HepG2 (cell line): ENCODE data around the gene DICER1. TPM values are rescaled to one million over a fixed set of nuclear protein-coding genes. Genes with fewer than 3 reads are reported as not detected.

Experiments
- ATAC-seq: fragments of 200-7000 bp; cut with Tn5 transposase; 3 replicates; pipeline ENCODE4 v1.9.1; 2020; ENCODE audit warnings: mild to moderate bottlenecking, moderate library complexity
- BruUV-seq: library from RNA; stranded (reverse); fragments of 400-500 nt; replicated peaks from 2 replicates; lab custom pipeline; 2021; lab: Mats Ljungman, UMichigan
- CTCF ChIA-PET: fragments of 300-600 bp; formaldehyde crosslinking; extraction: SDS; loops from one replicate; lab custom pipeline; 2021; ENCODE audit warnings: low total read pairs, inconsistent platforms, low intra/inter-chr PET ratio; lab: Yijun Ruan, JAX
- POLR2A ChIA-PET: fragments of 350-600 bp; sonication (Branson Sonifier 250); formaldehyde crosslinking; loops from one replicate; lab custom pipeline; 2020; ENCODE audit warnings: antibody characterized with exemption, inconsistent platforms; lab: Yijun Ruan, JAX
- DNase-seq: peaks from one replicate; pipeline ENCODE4 v3.0.0-alpha.2; 2015; ENCODE audit warnings: low spot score
- FAIRE-seq: peaks from 3 replicates; lab custom pipeline; 2011; peaks lifted over from hg19 to GRCh38; lab: Jason Lieb, UNC
- H2AFZ ChIP-seq: one replicate; pipeline ENCODE4 v1.6.1; 2011; ENCODE audit warnings: low read length, inconsistent platforms
- H3K27ac ChIP-seq: fragments of 300-600 bp; 3 replicates; pipeline ENCODE4 v1.8.0; 2011; ENCODE audit warnings: mixed run types, mild to moderate bottlenecking, mixed read lengths, low read length, inconsistent platforms; ENCODE audit not compliant: insufficient read depth; ENCODE audit errors: extremely low read length
- H3K27me3 ChIP-seq, 2 experiments: fragments of 200-600 bp in 1 of 2; 2 replicates in 1 of 2; 3 replicates in 1 of 2; pipeline versions ENCODE4 v1.6.0 to v1.8.0; 2011; ENCODE audit warnings: low read length in 2 of 2, mild to moderate bottlenecking in 2 of 2, moderate library complexity in 2 of 2, inconsistent platforms in 1 of 2; ENCODE audit not compliant: insufficient read depth in 2 of 2, control insufficient read depth in 1 of 2
- H3K36me3 ChIP-seq, 2 experiments: fragments of 200-600 bp in 1 of 2; replicated peaks in 1 of 2; 2 replicates in 1 of 2; 3 replicates in 1 of 2; pipeline versions ENCODE4 v1.5.1 to v1.8.0; 2011; ENCODE audit warnings: low read length in 2 of 2, inconsistent platforms in 1 of 2; ENCODE audit not compliant: insufficient read depth in 2 of 2, control insufficient read depth in 1 of 2
- H3K4me1 ChIP-seq: 2 replicates; pipeline ENCODE4 v1.5.1; 2012; ENCODE audit warnings: low read length, inconsistent platforms; ENCODE audit not compliant: insufficient read depth
- H3K4me2 ChIP-seq: 2 replicates; pipeline ENCODE4 v1.6.0; 2011; ENCODE audit warnings: low read depth, low read length, inconsistent platforms
- H3K4me3 ChIP-seq, 3 experiments: fragments of 200-600 bp in 1 of 3; sonication (generic), shearing (Covaris generic) in 1 of 3; replicated peaks in 1 of 3; 2 replicates each; pipeline ENCODE4 v1.5.1; 2011 to 2016; ENCODE audit warnings: low read length in 3 of 3, inconsistent platforms in 2 of 3, low read depth in 2 of 3, mild to moderate bottlenecking in 2 of 3, control low read depth in 1 of 3, mixed read lengths in 1 of 3; ENCODE audit not compliant: insufficient read depth in 1 of 3
- H3K79me2 ChIP-seq: one replicate; pipeline ENCODE4 v1.6.1; 2011; ENCODE audit warnings: low read length, inconsistent platforms; ENCODE audit not compliant: insufficient read depth
- H3K9ac ChIP-seq: 2 replicates; pipeline ENCODE4 v1.6.0; 2011; ENCODE audit warnings: mild to moderate bottlenecking, low read depth, low read length, inconsistent platforms; ENCODE audit not compliant: insufficient read depth
- H3K9me3 ChIP-seq: 2 replicates; pipeline ENCODE4 v1.5.1; 2012; ENCODE audit warnings: mild to moderate bottlenecking, low read length
- H4K20me1 ChIP-seq: 2 replicates; pipeline ENCODE4 v1.6.0; 2011; ENCODE audit warnings: inconsistent platforms, mild to moderate bottlenecking, low read length, moderate library complexity; ENCODE audit not compliant: insufficient read depth
- FLYWCH1 ChIP-seq: sonication (generic); formaldehyde crosslinking; IDR thresholded peaks from 2 replicates; pipeline ENCODE4 v1.8.1; 2023; ENCODE audit warnings: mild to moderate bottlenecking, missing genetic modification reagents
- FOXM1 ChIP-seq: sonication (generic); formaldehyde crosslinking; IDR thresholded peaks from 2 replicates; pipeline ENCODE4 v1.5.0; 2020; ENCODE audit warnings: missing genetic modification reagents
- GATAD1 ChIP-seq: IDR thresholded peaks from 2 replicates; pipeline ENCODE4 v1.6.1; 2016; ENCODE audit warnings: missing genetic modification reagents, missing compliant biosample characterization
- GLI4 ChIP-seq: sonication (generic); formaldehyde crosslinking; IDR thresholded peaks from 2 replicates; pipeline ENCODE4 v1.5.1; 2020; ENCODE audit warnings: missing genetic modification reagents, mild to moderate bottlenecking, moderate library complexity, borderline replicate concordance
- KLF12 ChIP-seq: sonication (generic); formaldehyde crosslinking; IDR thresholded peaks from 2 replicates; pipeline ENCODE4 v1.4.0; 2020; ENCODE audit warnings: missing genetic modification reagents, borderline replicate concordance
- MAFG ChIP-seq: sonication (generic); formaldehyde crosslinking; IDR thresholded peaks from 2 replicates; pipeline ENCODE4 v1.5.1; 2020; ENCODE audit warnings: mild to moderate bottlenecking, missing genetic modification reagents
- MED8 ChIP-seq: sonication (generic); formaldehyde crosslinking; IDR thresholded peaks from 2 replicates; pipeline ENCODE4 v1.8.1; 2023; ENCODE audit warnings: mild to moderate bottlenecking, missing genetic modification reagents; ENCODE audit not compliant: insufficient replicate concordance
- REST ChIP-seq, 2 experiments: IDR thresholded peaks; 2 replicates each; pipeline ENCODE4 v1.6.1; 2011 to 2012; ENCODE audit warnings: low read length in 2 of 2, borderline replicate concordance in 1 of 2, low read depth in 1 of 2, mild to moderate bottlenecking in 1 of 2, moderate library complexity in 1 of 2
- RFXAP ChIP-seq: sonication (generic); formaldehyde crosslinking; IDR thresholded peaks from 2 replicates; pipeline ENCODE4 v1.4.0; 2020; ENCODE audit warnings: missing genetic modification reagents, borderline replicate concordance
- TEF ChIP-seq: sonication (generic); formaldehyde crosslinking; IDR thresholded peaks from 2 replicates; pipeline ENCODE4 v1.5.0; 2020; ENCODE audit warnings: missing genetic modification reagents
- THAP9 ChIP-seq: sonication (generic); formaldehyde crosslinking; IDR thresholded peaks from 2 replicates; pipeline ENCODE4; 2020; ENCODE audit warnings: missing genetic modification reagents, mild to moderate bottlenecking, borderline replicate concordance
- YY1 ChIP-seq: IDR thresholded peaks from 2 replicates; pipeline ENCODE4 v1.6.1; 2011; ENCODE audit warnings: low read length, low read depth, moderate library complexity, mild to moderate bottlenecking; ENCODE audit not compliant: insufficient read depth, insufficient replicate concordance
- ZNF224 ChIP-seq: sonication (generic); formaldehyde crosslinking; IDR thresholded peaks from 2 replicates; pipeline ENCODE4 v1.5.0; 2020; ENCODE audit warnings: mild to moderate bottlenecking, missing genetic modification reagents
- ZNF557 ChIP-seq: sonication (generic); formaldehyde crosslinking; IDR thresholded peaks from 2 replicates; pipeline ENCODE4 v1.4.0; 2020; ENCODE audit warnings: missing genetic modification reagents
- ZNF639 ChIP-seq: conservative IDR thresholded peaks from 2 replicates; pipeline ENCODE4 v1.6.1; 2018; ENCODE audit warnings: missing genetic modification reagents
- ZNF878 ChIP-seq: sonication (generic); formaldehyde crosslinking; IDR thresholded peaks from 2 replicates; pipeline ENCODE4 v1.8.1; 2023; ENCODE audit warnings: mild to moderate bottlenecking, missing genetic modification reagents, moderate library complexity
- WGBS: methylation state at CpG from one replicate; pipeline ENCODE4 v1.1.6; 2017; ENCODE audit warnings: low lambda C conversion rate; 5-methylcytosine and 5-hydroxymethylcytosine counted together
- in situ Hi-C: cut with HindIII; loops from 2 replicates; pipeline ENCODE4 v1.10.0; 2017; ENCODE audit warnings: low pct_unique_long_range_greater_than_20kb; ENCODE audit not compliant: extremely low pct_ligation_motif_present
- intact Hi-C: fragments of 100-400 bp; cut with micrococcal nuclease; formaldehyde crosslinking; loops from one replicate; pipeline ENCODE4 v1.10.0; 2022; ENCODE audit not compliant: unreplicated experiment
- polyA plus RNA-seq, 8 experiments: library from polyadenylated mRNA; depleted of rRNA in 3 of 8; stranded (reverse) in 7 of 8; unstranded in 1 of 8; fragments of >200 nt; fragmentation: Illumina TruSeq in 4 of 8; extraction: Trizol in 4 of 8; gene quantifications; 2 replicates each; pipeline versions ENCODE4 v1.2.1 to v1.2.3, GENCODE V29; 2011 to 2016; ENCODE audit warnings: low read depth in 4 of 8, missing spikeins in 1 of 8, mixed read lengths in 1 of 8; ENCODE audit not compliant: insufficient read depth in 1 of 8
- total RNA-seq, 5 experiments: library from RNA; depleted of rRNA; stranded (reverse); fragments of >200 nt; fragmentation: Illumina TruSeq; extraction: Trizol; gene quantifications; 2 replicates each; pipeline ENCODE4 v1.2.3, GENCODE V29; 2016; ENCODE audit warnings: low read depth in 1 of 5

DICER1 gene
- total and polyA plus RNA-seq, 2 of the 13 experiments (the other 11 are each of a cell fraction or from before 2014, with no cell fraction given): 31.8 to 61.9 TPM

- Histone ChIP-seq H3K27me3 (peaks cover 10 to 56% of the 10 kb centered on the region in 2 experiments; a peak in 4 of 5 replicates), H3K79me2 (no peaks in the 10 kb centered on the region), H3K9ac (no peak overlapping the region), H3K9me3 (no peaks in the 10 kb centered on the region), H3K4me3 (no peak overlapping the region), H3K4me1 (no peaks in the 10 kb centered on the region), H2AFZ (no peak overlapping the region), H3K27ac (no peak overlapping the region), H3K36me3 (no peaks in the 10 kb centered on the region), H3K4me2 (no peak overlapping the region), H4K20me1 (no peaks in the 10 kb centered on the region)
- no peak for ATAC-seq
- FAIRE-seq: no peak
- 2% methylated on average over 13 of the region's 17 CpGs for WGBS
- no peak for DNase-seq
- ChIA-PET POLR2A (no interaction called here), CTCF (no interaction called here)
- in situ Hi-C loops (no loop called here), intact Hi-C loops (no loop called here)
- BruUV-seq: no TSS peak
- TF ChIP-seq FLYWCH1 (CRISPR knock-in tag) (no peak), REST (IDR thresholded peaks at IDR 0.05; ENCODE audit: borderline replicate concordance in 1 of 2, low read depth in 1 of 2, low read length in 2 of 2) (no peak), ZNF878 (no peak), ZNF557 (CRISPR knock-in tag) (no peak), MED8 (CRISPR knock-in tag) (no peak), TEF (CRISPR knock-in tag) (no peak), RFXAP (CRISPR knock-in tag) (no peak), GATAD1 (CRISPR knock-in tag) (no peak), GLI4 (CRISPR knock-in tag) (no peak), YY1 (no peak), ZNF639 (CRISPR knock-in tag) (no peak), ZNF224 (no peak), KLF12 (CRISPR knock-in tag) (no peak), MAFG (CRISPR knock-in tag) (no peak), THAP9 (CRISPR knock-in tag) (no peak), FOXM1 (CRISPR knock-in tag) (no peak)
Measured at GRCh38 chr14:95039259-95039992, 117.9 kb downstream of the DICER1 start.
